Astrocyte (in vitro differentiated cells and primary cell): ENCODE measurements around the gene RAB17. TPM values are rescaled to one million over a fixed set of nuclear protein-coding genes. Genes with fewer than 3 reads are reported as not detected.

Experiments used
- DNase-seq: peaks from one replicate; pipeline ENCODE4 v3.0.0-alpha.2; 2010; ENCODE audit warnings: low read depth
- FAIRE-seq: peaks from 2 replicates; lab custom pipeline; 2011; peaks lifted over from hg19 to GRCh38; lab: Jason Lieb, UNC
- H2AFZ ChIP-seq: 2 replicates; pipeline ENCODE4 v1.6.0; 2012; ENCODE audit warnings: low read depth, low read length, inconsistent platforms
- H3K27ac ChIP-seq: 2 replicates; pipeline ENCODE4 v1.5.1; 2011; ENCODE audit warnings: low read depth, low read length, inconsistent platforms
- H3K27me3 ChIP-seq: 2 replicates; pipeline ENCODE4 v1.6.0; 2011; ENCODE audit warnings: low read length, inconsistent platforms; ENCODE audit not compliant: insufficient read depth
- H3K36me3 ChIP-seq: 2 replicates; pipeline ENCODE4 v1.5.1; 2011; ENCODE audit warnings: low read length, inconsistent platforms; ENCODE audit not compliant: insufficient read depth
- H3K4me1 ChIP-seq: 2 replicates; pipeline ENCODE4 v1.5.1; 2011; ENCODE audit warnings: low read length, inconsistent platforms; ENCODE audit not compliant: insufficient read depth
- H3K4me2 ChIP-seq: 2 replicates; pipeline ENCODE4 v1.6.0; 2012; ENCODE audit warnings: low read length, inconsistent platforms
- H3K4me3 ChIP-seq: 2 replicates; pipeline ENCODE4 v1.5.1; 2011; ENCODE audit warnings: low read depth, mild to moderate bottlenecking, low read length, inconsistent platforms; ENCODE audit not compliant: insufficient read depth
- H3K79me2 ChIP-seq: 2 replicates; pipeline ENCODE4 v1.6.0; 2012; ENCODE audit warnings: mild to moderate bottlenecking, low read length, inconsistent platforms; ENCODE audit not compliant: insufficient read depth
- H3K9ac ChIP-seq: 2 replicates; pipeline ENCODE4 v1.6.0; 2012; ENCODE audit warnings: mild to moderate bottlenecking, low read length, inconsistent platforms
- H3K9me3 ChIP-seq: 2 replicates; pipeline ENCODE4 v1.5.1; 2012; ENCODE audit warnings: low read depth, mild to moderate bottlenecking, low read length, inconsistent platforms; ENCODE audit not compliant: insufficient read depth
- H4K20me1 ChIP-seq: 2 replicates; pipeline ENCODE4 v1.6.0; 2012; ENCODE audit warnings: low read length, inconsistent platforms; ENCODE audit not compliant: insufficient read depth
- H3K27ac Mint-ChIP-seq: one replicate; pipeline ENCODE4 v1.8.0; 2021; ENCODE audit warnings: mild to moderate bottlenecking, mixed read lengths; ENCODE audit not compliant: unreplicated experiment
- H3K27me3 Mint-ChIP-seq: one replicate; pipeline ENCODE4 v1.8.0; 2021; ENCODE audit warnings: low read depth, mixed read lengths; ENCODE audit not compliant: unreplicated experiment
- H3K36me3 Mint-ChIP-seq: one replicate; pipeline ENCODE4 v1.8.0; 2021; ENCODE audit warnings: low read depth, mixed read lengths; ENCODE audit not compliant: unreplicated experiment
- H3K4me1 Mint-ChIP-seq: one replicate; pipeline ENCODE4 v1.8.0; 2021; ENCODE audit warnings: low read depth, mixed read lengths; ENCODE audit not compliant: unreplicated experiment
- H3K4me3 Mint-ChIP-seq: one replicate; pipeline ENCODE4 v1.8.0; 2021; ENCODE audit warnings: mild to moderate bottlenecking, moderate library complexity, mixed read lengths; ENCODE audit not compliant: unreplicated experiment
- H3K9me3 Mint-ChIP-seq: one replicate; pipeline ENCODE4 v1.8.0; 2021; ENCODE audit warnings: mild to moderate bottlenecking, mixed read lengths; ENCODE audit not compliant: unreplicated experiment
- EZH2 ChIP-seq: IDR thresholded peaks from 2 replicates; pipeline ENCODE4 v1.6.1; 2012; ENCODE audit warnings: mild to moderate bottlenecking, low read length, inconsistent platforms; ENCODE audit not compliant: insufficient read depth
- total RNA-seq: library from RNA; stranded (reverse); gene quantifications from 2 replicates; pipeline ENCODE4 v1.2.1, GENCODE V29; 2021
- TF ChIP-seq, protein P1 (sequence below): IDR thresholded peaks from 2 replicates; pipeline ENCODE4 v1.5.1; 2011; ENCODE audit warnings: low read depth, mild to moderate bottlenecking, inconsistent platforms, low read length, moderate library complexity; ENCODE audit not compliant: insufficient read depth

RAB17 gene
- total RNA-seq, 1 donor from 2014 or later = 1.4 TPM

DNA sequence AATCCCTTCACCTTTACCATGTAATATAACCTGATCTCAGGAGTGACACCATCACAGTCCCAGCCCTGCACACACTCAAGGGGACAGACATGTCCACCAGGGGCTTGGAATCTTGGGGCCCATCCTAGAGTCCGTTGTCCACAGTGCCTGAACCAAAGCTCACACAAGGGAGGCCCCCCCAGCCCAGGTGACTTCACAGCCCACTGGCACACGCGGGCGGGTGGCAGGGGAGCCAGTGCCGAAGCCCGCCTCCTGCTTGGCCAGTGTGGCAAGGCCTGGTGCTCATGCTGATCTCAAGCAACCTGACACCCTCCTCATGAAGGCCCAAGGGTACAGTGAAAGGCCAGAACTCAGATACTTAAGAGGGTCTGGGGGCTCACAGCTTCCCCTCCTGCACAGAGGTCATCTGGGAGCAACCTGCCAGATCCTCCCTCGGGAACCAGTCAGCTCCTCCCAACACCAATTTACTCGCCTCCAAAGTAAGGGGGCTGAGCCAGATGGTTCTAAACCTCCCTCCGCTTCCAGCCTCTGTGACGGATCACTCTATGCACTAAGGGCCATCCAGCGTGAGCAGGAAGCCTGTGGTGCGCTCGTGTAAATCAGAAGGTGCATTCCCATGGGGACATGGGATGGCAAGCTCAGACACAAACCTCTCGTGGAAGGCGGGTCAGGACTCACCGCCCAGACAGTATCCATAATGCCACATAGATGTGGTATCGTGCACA is 3.2 kb upstream of the RAB17 start:
- no peak overlapping the region for H3K4me2 ChIP-seq
- peaks cover 24% of the 10 kb centered on the region for H3K4me1 ChIP-seq
- H3K4me1 Mint-ChIP-seq = peaks cover 10% of the 10 kb centered on the region
- H3K27ac Mint-ChIP-seq = no peak overlapping the region
- no peaks in the 10 kb centered on the region for H3K36me3 ChIP-seq
- H3K27ac ChIP-seq = no peak overlapping the region
- H3K27me3 Mint-ChIP-seq = peaks cover 12% of the 10 kb centered on the region
- FAIRE-seq (no peak), DNase-seq (no peak)
- no peaks in the 10 kb centered on the region for H3K27me3 ChIP-seq
- no peaks in the 10 kb centered on the region for H4K20me1 ChIP-seq
- no peak overlapping the region for H3K4me3 ChIP-seq
- TF ChIP-seq, protein P1, sequence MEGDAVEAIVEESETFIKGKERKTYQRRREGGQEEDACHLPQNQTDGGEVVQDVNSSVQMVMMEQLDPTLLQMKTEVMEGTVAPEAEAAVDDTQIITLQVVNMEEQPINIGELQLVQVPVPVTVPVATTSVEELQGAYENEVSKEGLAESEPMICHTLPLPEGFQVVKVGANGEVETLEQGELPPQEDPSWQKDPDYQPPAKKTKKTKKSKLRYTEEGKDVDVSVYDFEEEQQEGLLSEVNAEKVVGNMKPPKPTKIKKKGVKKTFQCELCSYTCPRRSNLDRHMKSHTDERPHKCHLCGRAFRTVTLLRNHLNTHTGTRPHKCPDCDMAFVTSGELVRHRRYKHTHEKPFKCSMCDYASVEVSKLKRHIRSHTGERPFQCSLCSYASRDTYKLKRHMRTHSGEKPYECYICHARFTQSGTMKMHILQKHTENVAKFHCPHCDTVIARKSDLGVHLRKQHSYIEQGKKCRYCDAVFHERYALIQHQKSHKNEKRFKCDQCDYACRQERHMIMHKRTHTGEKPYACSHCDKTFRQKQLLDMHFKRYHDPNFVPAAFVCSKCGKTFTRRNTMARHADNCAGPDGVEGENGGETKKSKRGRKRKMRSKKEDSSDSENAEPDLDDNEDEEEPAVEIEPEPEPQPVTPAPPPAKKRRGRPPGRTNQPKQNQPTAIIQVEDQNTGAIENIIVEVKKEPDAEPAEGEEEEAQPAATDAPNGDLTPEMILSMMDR = no peak
- no peak for TF ChIP-seq EZH2
- no peaks in the 10 kb centered on the region for H3K9me3 ChIP-seq
- H3K4me3 Mint-ChIP-seq = no peak overlapping the region
- no peak overlapping the region for H3K9ac ChIP-seq
- no peaks in the 10 kb centered on the region for H3K9me3 Mint-ChIP-seq
- peaks cover 3% of the 10 kb centered on the region for H3K36me3 Mint-ChIP-seq
- H2AFZ ChIP-seq = no peak overlapping the region
- H3K79me2 ChIP-seq = no peaks in the 10 kb centered on the region

DNA sequence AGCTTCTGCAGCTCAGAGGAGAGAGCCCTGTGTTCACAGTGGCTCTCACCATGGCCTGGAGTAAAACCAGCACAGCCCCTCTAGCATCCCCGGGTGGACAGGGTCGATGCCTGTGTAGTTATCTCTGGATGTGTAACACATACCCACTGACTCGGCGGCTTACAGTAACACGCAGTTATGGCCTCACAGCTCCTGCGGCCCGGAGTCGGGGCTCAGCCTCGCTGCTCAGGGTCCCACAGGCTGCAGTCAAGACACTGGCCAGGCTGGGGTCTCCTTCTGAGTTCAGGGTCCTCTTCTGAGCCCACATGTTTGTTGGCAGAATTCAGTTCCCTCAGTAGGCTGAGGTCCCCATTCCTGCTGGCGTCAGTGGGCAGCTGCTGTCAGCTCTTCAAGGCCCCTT is 2.5 kb upstream of the RAB17 start:
- peaks cover 7% of the 10 kb centered on the region for H3K27me3 Mint-ChIP-seq
- H3K9ac ChIP-seq = no peak overlapping the region
- H3K36me3 Mint-ChIP-seq = peaks cover 3% of the 10 kb centered on the region
- H3K4me3 Mint-ChIP-seq = no peak overlapping the region
- H3K36me3 ChIP-seq = no peaks in the 10 kb centered on the region
- DNase-seq (no peak), FAIRE-seq (no peak)
- peaks cover 3% of the 10 kb centered on the region for H3K9me3 Mint-ChIP-seq
- H3K4me3 ChIP-seq = no peak overlapping the region
- H3K9me3 ChIP-seq = no peaks in the 10 kb centered on the region
- no peaks in the 10 kb centered on the region for H4K20me1 ChIP-seq
- peaks cover 10% of the 10 kb centered on the region for H3K4me1 Mint-ChIP-seq
- peaks cover 24% of the 10 kb centered on the region for H3K4me1 ChIP-seq
- no peak overlapping the region for H3K4me2 ChIP-seq
- no peak overlapping the region for H3K27ac ChIP-seq
- no peaks in the 10 kb centered on the region for H3K79me2 ChIP-seq
- no peak overlapping the region for H3K27ac Mint-ChIP-seq
- H3K27me3 ChIP-seq = no peaks in the 10 kb centered on the region
- TF ChIP-seq EZH2 = no peak
- TF ChIP-seq, protein P1 = no peak
- no peak overlapping the region for H2AFZ ChIP-seq

- Mint-ChIP-seq H3K27me3 (peaks cover 7% of the 10 kb centered on the region), H3K27ac (no peak overlapping the region), H3K4me3 (no peak overlapping the region), H3K9me3 (peaks cover 3% of the 10 kb centered on the region), H3K36me3 (no peaks in the 10 kb centered on the region), H3K4me1 (peaks cover 10% of the 10 kb centered on the region)
- H2AFZ ChIP-seq = no peak overlapping the region
- H3K27ac ChIP-seq = no peak overlapping the region
- no peaks in the 10 kb centered on the region for H3K36me3 ChIP-seq
- H3K79me2 ChIP-seq = no peaks in the 10 kb centered on the region
- no peaks in the 10 kb centered on the region for H3K9me3 ChIP-seq
- H3K4me2 ChIP-seq = no peak overlapping the region
- H4K20me1 ChIP-seq = no peaks in the 10 kb centered on the region
- TF ChIP-seq EZH2 = no peak
- TF ChIP-seq, protein P1 = no peak
- DNase-seq = no peak
- H3K4me1 ChIP-seq = peaks cover 24% of the 10 kb centered on the region
- no peaks in the 10 kb centered on the region for H3K27me3 ChIP-seq
- H3K9ac ChIP-seq = no peak overlapping the region
- H3K4me3 ChIP-seq = no peak overlapping the region
- no peak for FAIRE-seq
These were observed 2.0 kb upstream of the RAB17 start for GRCh38 chr2:237592425-237592980.
